HepG2 (cell line): ENCODE measurements around the gene HYAL2. TPM values are rescaled to one million over a fixed set of nuclear protein-coding genes. Genes with fewer than 3 reads are reported as not detected.

Experiments
- ATF1 ChIP-seq: IDR thresholded peaks from 2 replicates; pipeline ENCODE4 v1.6.1; 2016; ENCODE audit warnings: mild to moderate bottlenecking, control low read depth
- CCDC6 ChIP-seq: sonication (generic); formaldehyde crosslinking; IDR thresholded peaks from 2 replicates; pipeline ENCODE4 v1.8.1; 2022; ENCODE audit warnings: mild to moderate bottlenecking, missing genetic modification reagents, moderate library complexity
- DNMT3B ChIP-seq: conservative IDR thresholded peaks from 2 replicates; pipeline ENCODE4 v1.6.1; 2016; ENCODE audit warnings: missing biosample characterization, control low read depth
- KAT2B ChIP-seq: fragments of 150-350 bp; IDR thresholded peaks from 2 replicates; pipeline ENCODE4 v1.6.1; 2014; ENCODE audit warnings: low read depth, low read length, borderline replicate concordance
- LCORL ChIP-seq, 2 experiments: fragments of 450-650 bp in 1 of 2; sonication (generic) in 1 of 2; formaldehyde crosslinking in 1 of 2; IDR thresholded peaks; 2 replicates each; pipeline versions ENCODE4 v1.5.0 to v1.6.1; 2017 to 2020; ENCODE audit warnings: antibody characterized with exemption in 1 of 2, missing genetic modification reagents in 1 of 2
- PREB ChIP-seq: sonication (generic); formaldehyde crosslinking; IDR thresholded peaks from 2 replicates; pipeline ENCODE4 v1.4.0; 2020; ENCODE audit warnings: missing genetic modification reagents
- SAFB2 ChIP-seq: sonication (generic); formaldehyde crosslinking; IDR thresholded peaks from 2 replicates; pipeline ENCODE4 v1.5.1; 2020; ENCODE audit warnings: missing genetic modification reagents, low read depth, mild to moderate bottlenecking, borderline replicate concordance
- SMAD3 ChIP-seq: sonication (generic); formaldehyde crosslinking; IDR thresholded peaks from 2 replicates; pipeline ENCODE4 v1.4.0; 2020; ENCODE audit warnings: missing genetic modification reagents
- SMAD9 ChIP-seq: sonication (generic); formaldehyde crosslinking; IDR thresholded peaks from 2 replicates; pipeline ENCODE4 v1.5.1; 2020; ENCODE audit warnings: mild to moderate bottlenecking, missing genetic modification reagents
- SNRNP70 ChIP-seq: fragments of 200-400 bp; formaldehyde crosslinking; IDR thresholded peaks from 2 replicates; pipeline ENCODE4 v1.6.1; 2017; ENCODE audit warnings: mild to moderate bottlenecking, low read depth, low read length, moderate library complexity
- ZFP36L2 ChIP-seq: sonication (generic); formaldehyde crosslinking; IDR thresholded peaks from 2 replicates; pipeline ENCODE4 v1.4.0; 2020; ENCODE audit warnings: missing genetic modification reagents
- ZMYM3 ChIP-seq: sonication (generic); formaldehyde crosslinking; IDR thresholded peaks from 2 replicates; pipeline ENCODE4 v1.5.1; 2020; ENCODE audit warnings: mild to moderate bottlenecking, missing genetic modification reagents
- ZNF264 ChIP-seq: sonication (generic); formaldehyde crosslinking; IDR thresholded peaks from 2 replicates; pipeline ENCODE4 v1.4.0; 2020; ENCODE audit warnings: missing genetic modification reagents
- ZNF337 ChIP-seq: sonication (generic); formaldehyde crosslinking; IDR thresholded peaks from 2 replicates; pipeline ENCODE4 v1.5.1; 2020; ENCODE audit warnings: missing genetic modification reagents, low read depth, mild to moderate bottlenecking, borderline replicate concordance
- ZNF33B ChIP-seq: sonication (generic); formaldehyde crosslinking; IDR thresholded peaks from 2 replicates; pipeline ENCODE4 v1.5.1; 2020; ENCODE audit warnings: mild to moderate bottlenecking, missing genetic modification reagents
- ZNF543 ChIP-seq: sonication (generic); formaldehyde crosslinking; IDR thresholded peaks from 2 replicates; pipeline ENCODE4 v1.4.0; 2020; ENCODE audit warnings: mild to moderate bottlenecking, missing genetic modification reagents
- ZSCAN12 ChIP-seq: sonication (generic); formaldehyde crosslinking; IDR thresholded peaks from 2 replicates; pipeline ENCODE4 v1.9.0; 2021; ENCODE audit warnings: mild to moderate bottlenecking, missing genetic modification reagents
- polyA plus RNA-seq, 8 experiments: library from polyadenylated mRNA; depleted of rRNA in 3 of 8; stranded (reverse) in 7 of 8; unstranded in 1 of 8; fragments of >200 nt; fragmentation: Illumina TruSeq in 4 of 8; extraction: Trizol in 4 of 8; gene quantifications; 2 replicates each; pipeline versions ENCODE4 v1.2.1 to v1.2.3, GENCODE V29; 2011 to 2016; ENCODE audit warnings: low read depth in 4 of 8, missing spikeins in 1 of 8, mixed read lengths in 1 of 8; ENCODE audit not compliant: insufficient read depth in 1 of 8
- total RNA-seq, 5 experiments: library from RNA; depleted of rRNA; stranded (reverse); fragments of >200 nt; fragmentation: Illumina TruSeq; extraction: Trizol; gene quantifications; 2 replicates each; pipeline ENCODE4 v1.2.3, GENCODE V29; 2016; ENCODE audit warnings: low read depth in 1 of 5
- TF ChIP-seq, protein P1 (sequence below): sonication (generic); formaldehyde crosslinking; IDR thresholded peaks from 2 replicates; pipeline ENCODE4 v1.9.0; 2021; ENCODE audit warnings: missing genetic modification reagents, mild to moderate bottlenecking, borderline replicate concordance
- TF ChIP-seq, protein P2 (sequence below): sonication (generic); formaldehyde crosslinking; IDR thresholded peaks from 2 replicates; pipeline ENCODE4 v1.5.1; 2020; ENCODE audit warnings: mild to moderate bottlenecking, missing genetic modification reagents, moderate library complexity
- TF ChIP-seq, protein P3 (sequence below): sonication (generic); formaldehyde crosslinking; IDR thresholded peaks from 2 replicates; pipeline ENCODE4 v1.8.0; 2022; ENCODE audit warnings: mild to moderate bottlenecking, missing genetic modification reagents
- TF ChIP-seq, protein P4 (sequence below): sonication (generic); formaldehyde crosslinking; IDR thresholded peaks from 2 replicates; pipeline ENCODE4 v1.4.0; 2020; ENCODE audit warnings: missing genetic modification reagents, low read depth, mild to moderate bottlenecking, borderline replicate concordance

HYAL2 gene
- total and polyA plus RNA-seq, 2 of the 13 experiments (the other 11 are each of a cell fraction or from before 2014, with no cell fraction given), result 76.2 to 102 TPM

- TF ChIP-seq LCORL (IDR thresholded peaks at IDR 0.05), result no peak
- TF ChIP-seq LCORL (CRISPR knock-in tag; IDR thresholded peaks at IDR 0.05), result no peak
- TF ChIP-seq, protein P1, sequence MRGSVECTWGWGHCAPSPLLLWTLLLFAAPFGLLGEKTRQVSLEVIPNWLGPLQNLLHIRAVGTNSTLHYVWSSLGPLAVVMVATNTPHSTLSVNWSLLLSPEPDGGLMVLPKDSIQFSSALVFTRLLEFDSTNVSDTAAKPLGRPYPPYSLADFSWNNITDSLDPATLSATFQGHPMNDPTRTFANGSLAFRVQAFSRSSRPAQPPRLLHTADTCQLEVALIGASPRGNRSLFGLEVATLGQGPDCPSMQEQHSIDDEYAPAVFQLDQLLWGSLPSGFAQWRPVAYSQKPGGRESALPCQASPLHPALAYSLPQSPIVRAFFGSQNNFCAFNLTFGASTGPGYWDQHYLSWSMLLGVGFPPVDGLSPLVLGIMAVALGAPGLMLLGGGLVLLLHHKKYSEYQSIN, result no peak
- TF ChIP-seq, protein P2, sequence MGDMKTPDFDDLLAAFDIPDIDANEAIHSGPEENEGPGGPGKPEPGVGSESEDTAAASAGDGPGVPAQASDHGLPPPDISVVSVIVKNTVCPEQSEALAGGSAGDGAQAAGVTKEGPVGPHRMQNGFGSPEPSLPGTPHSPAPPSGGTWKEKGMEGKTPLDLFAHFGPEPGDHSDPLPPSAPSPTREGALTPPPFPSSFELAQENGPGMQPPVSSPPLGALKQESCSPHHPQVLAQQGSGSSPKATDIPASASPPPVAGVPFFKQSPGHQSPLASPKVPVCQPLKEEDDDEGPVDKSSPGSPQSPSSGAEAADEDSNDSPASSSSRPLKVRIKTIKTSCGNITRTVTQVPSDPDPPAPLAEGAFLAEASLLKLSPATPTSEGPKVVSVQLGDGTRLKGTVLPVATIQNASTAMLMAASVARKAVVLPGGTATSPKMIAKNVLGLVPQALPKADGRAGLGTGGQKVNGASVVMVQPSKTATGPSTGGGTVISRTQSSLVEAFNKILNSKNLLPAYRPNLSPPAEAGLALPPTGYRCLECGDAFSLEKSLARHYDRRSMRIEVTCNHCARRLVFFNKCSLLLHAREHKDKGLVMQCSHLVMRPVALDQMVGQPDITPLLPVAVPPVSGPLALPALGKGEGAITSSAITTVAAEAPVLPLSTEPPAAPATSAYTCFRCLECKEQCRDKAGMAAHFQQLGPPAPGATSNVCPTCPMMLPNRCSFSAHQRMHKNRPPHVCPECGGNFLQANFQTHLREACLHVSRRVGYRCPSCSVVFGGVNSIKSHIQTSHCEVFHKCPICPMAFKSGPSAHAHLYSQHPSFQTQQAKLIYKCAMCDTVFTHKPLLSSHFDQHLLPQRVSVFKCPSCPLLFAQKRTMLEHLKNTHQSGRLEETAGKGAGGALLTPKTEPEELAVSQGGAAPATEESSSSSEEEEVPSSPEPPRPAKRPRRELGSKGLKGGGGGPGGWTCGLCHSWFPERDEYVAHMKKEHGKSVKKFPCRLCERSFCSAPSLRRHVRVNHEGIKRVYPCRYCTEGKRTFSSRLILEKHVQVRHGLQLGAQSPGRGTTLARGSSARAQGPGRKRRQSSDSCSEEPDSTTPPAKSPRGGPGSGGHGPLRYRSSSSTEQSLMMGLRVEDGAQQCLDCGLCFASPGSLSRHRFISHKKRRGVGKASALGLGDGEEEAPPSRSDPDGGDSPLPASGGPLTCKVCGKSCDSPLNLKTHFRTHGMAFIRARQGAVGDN (CRISPR knock-in tag), result peak; percentile 95
- TF ChIP-seq SMAD3 (CRISPR knock-in tag), result no peak; the same call in 1 of the 2 replicates
- TF ChIP-seq, protein P3, sequence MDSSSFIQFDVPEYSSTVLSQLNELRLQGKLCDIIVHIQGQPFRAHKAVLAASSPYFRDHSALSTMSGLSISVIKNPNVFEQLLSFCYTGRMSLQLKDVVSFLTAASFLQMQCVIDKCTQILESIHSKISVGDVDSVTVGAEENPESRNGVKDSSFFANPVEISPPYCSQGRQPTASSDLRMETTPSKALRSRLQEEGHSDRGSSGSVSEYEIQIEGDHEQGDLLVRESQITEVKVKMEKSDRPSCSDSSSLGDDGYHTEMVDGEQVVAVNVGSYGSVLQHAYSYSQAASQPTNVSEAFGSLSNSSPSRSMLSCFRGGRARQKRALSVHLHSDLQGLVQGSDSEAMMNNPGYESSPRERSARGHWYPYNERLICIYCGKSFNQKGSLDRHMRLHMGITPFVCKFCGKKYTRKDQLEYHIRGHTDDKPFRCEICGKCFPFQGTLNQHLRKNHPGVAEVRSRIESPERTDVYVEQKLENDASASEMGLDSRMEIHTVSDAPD (CRISPR knock-in tag), result no peak
- no peak for TF ChIP-seq ZNF543 (CRISPR knock-in tag)
- TF ChIP-seq PREB (CRISPR knock-in tag), result no peak
- TF ChIP-seq ZNF33B, result no peak; the same call in 1 of the 2 replicates
- TF ChIP-seq ZNF264, result no peak
- no peak for TF ChIP-seq ZNF337 (CRISPR knock-in tag)
- no peak; the same call in 1 of the 2 replicates for TF ChIP-seq ATF1 (CRISPR knock-in tag)
- TF ChIP-seq, protein P4, sequence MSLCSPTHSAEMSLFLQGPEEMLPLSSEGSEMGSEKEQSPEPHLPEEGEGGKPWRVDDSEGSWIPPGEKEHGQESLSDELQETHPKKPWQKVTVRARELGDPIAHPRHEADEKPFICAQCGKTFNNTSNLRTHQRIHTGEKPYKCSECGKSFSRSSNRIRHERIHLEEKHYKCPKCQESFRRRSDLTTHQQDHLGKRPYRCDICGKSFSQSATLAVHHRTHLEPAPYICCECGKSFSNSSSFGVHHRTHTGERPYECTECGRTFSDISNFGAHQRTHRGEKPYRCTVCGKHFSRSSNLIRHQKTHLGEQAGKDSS (CRISPR knock-in tag), result no peak
- TF ChIP-seq KAT2B, result no peak
- TF ChIP-seq ZFP36L2 (CRISPR knock-in tag), result no peak
- TF ChIP-seq DNMT3B (CRISPR knock-in tag), result no peak; the same call in 1 of the 2 replicates
- no peak for TF ChIP-seq SMAD9
- no peak for TF ChIP-seq ZSCAN12 (CRISPR knock-in tag)
- no peak for TF ChIP-seq SNRNP70
- TF ChIP-seq SAFB2 (CRISPR knock-in tag), result peak; percentile 90; the same call in 1 of the 2 replicates
- 0 out of 2 replicates have a peak, but pooled peaks have one; percentile 41 for TF ChIP-seq ZMYM3 (CRISPR knock-in tag)
- peak; percentile 93; the same call in 1 of the 2 replicates for TF ChIP-seq CCDC6 (CRISPR knock-in tag)
These were observed 23.5 kb downstream of the HYAL2 start, which contains the start of the genes HYAL3 and NAA80 (continued) for GRCh38 chr3:50298836-50299637.
